DLD1 (cell line): Measurements from ENCODE around the gene PPP2R5C.

Experiments
- in situ Hi-C: cut with HindIII; loops from 2 replicates; pipeline ENCODE4 v1.10.0; 2017; ENCODE audit warnings: low sequenced_read_pairs

Gene PPP2R5C

GRCh38 chr14:101834800-101835547, 73.5 kb downstream of the PPP2R5C start:
- in situ Hi-C loops, result no loop called here

GRCh38 chr14:101835566-101835965, 74.1 kb downstream of the PPP2R5C start:
- in situ Hi-C loops, result no loop called here

GRCh38 chr14:101836135-101836534, 74.6 kb downstream of the PPP2R5C start:
- in situ Hi-C loops, result no loop called here

GRCh38 chr14:101838476-101838875, 77.0 kb downstream of the PPP2R5C start:
- in situ Hi-C loops, result no loop called here

DNA sequence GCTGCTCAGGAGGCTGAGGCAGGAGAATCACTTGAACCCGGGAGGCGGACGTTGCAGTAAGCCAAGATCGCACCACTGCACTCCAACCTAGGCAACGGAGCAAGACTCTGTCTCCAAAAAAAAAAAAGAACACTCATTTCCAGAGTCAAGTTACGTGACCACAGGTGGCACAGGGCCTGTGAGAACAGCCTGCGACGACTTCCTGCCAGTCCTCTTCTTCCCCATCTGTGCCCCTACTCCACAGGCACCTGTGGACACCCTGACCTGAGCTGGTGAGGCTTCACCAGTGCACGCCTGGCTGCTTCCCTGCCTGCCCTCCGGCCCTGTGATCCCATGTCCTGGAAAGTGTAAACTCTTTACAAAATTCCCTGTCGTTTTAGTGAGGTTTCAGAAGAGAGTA, 77.7 kb downstream of the PPP2R5C start:
- in situ Hi-C loops, result no loop called here

DNA sequence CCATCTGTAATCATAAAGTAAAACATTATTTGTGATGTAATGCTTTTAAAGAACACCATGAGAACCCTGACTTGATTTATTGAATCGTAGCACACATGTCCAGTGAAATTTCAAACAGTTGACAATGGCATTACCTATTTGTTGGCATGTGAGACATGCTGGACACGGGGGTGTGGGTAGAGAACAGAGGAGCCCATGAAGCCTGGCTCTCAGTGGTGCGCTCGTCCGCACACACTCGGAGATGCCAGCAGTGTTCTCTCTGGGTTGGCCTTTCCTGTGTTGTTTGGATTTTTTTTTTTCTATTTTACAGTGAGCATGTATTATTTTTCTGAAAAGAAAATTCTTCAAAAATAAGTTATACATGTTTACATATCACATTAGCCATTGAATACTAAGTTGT, 78.2 kb downstream of the PPP2R5C start:
- in situ Hi-C loops, result no loop called here

GRCh38 chr14:101840649-101841369, 79.3 kb downstream of the PPP2R5C start:
- in situ Hi-C loops, result no loop called here

DNA sequence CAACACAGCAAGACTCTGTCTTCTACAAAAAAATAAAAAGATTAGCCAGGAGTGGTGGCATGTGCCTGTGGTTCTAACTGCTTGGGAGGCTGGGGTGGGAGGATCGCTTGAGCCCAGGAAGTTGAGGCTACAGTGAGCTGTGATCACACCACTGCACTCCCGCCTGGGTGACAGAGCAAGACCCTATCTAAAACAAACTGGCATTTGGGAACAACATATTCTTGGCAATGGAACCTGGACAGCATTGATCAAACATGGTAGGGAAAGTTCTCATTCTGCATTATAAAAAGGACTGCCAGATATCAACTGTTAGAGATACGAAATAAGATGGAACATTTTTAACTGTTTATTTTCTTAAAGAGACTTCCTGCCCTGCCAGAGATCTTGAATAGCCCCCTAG, 81.5 kb downstream of the PPP2R5C start:
- in situ Hi-C loops, result no loop called here

GRCh38 chr14:101843665-101844064, 82.2 kb downstream of the PPP2R5C start:
- in situ Hi-C loops, result no loop called here

- in situ Hi-C loops, result no loop called here
These were observed 82.7 kb downstream of the PPP2R5C start for GRCh38 chr14:101844219-101844618.

DNA sequence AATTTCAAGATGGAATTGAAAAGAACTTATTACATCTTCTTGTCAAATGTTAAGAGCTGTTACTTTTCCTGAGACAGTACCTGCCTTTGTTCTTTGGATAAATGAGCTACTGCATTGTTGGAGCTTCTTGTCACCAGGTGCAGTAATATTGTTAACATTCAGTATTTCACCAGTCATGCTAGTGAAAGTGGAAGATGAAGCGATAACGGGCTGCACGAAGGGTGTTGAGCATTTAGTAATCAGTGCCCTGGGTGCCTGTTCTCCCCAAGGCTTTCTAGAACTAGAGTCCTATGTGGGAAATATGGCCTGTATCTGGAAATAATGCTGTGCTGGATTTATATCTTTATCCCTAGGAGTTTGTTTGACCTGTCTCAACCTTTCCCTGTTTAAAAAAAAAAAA, 83.2 kb downstream of the PPP2R5C start:
- in situ Hi-C loops, result no loop called here

DNA sequence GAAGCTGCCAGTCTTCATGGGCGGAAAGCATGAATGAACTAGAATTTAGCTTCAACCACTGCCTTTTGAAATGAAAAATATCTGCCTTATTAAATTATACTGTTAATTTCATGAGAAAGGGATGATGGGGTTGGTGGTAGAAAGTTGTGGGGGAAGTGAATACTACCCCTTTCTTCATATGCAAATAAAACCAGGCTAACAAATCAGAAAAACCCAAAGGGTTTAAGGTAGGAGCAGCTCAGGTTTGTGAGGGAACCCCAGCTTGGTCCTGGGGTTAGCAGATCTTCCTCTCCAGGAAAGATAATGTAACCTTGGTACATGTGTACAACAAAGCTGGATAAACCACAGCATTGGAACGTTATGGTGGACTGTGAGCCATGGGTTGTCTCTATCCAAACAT, 84.0 kb downstream of the PPP2R5C start:
- in situ Hi-C loops, result no loop called here

GRCh38 chr14:101845896-101846295, 84.4 kb downstream of the PPP2R5C start:
- in situ Hi-C loops, result no loop called here

DNA sequence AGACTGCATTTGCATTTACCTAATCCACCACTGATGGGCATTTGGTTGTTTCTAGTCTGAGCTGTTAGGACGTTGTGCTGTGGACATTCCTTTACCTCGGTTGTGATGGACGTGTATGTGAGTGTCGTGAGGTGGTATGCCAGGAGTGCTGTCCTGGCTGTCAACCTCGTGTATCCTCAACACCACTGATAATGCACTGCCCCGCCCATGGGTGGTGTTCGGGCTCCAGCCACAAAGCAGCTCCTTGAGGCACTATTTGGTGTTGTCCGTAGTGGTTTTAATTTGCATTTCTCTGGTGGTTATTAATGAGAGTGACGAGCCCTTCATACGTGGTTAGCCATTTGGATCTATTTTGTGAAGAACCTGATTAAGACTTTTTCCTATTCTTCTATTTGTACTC, 87.6 kb downstream of the PPP2R5C start:
- in situ Hi-C loops, result no loop called here

DNA sequence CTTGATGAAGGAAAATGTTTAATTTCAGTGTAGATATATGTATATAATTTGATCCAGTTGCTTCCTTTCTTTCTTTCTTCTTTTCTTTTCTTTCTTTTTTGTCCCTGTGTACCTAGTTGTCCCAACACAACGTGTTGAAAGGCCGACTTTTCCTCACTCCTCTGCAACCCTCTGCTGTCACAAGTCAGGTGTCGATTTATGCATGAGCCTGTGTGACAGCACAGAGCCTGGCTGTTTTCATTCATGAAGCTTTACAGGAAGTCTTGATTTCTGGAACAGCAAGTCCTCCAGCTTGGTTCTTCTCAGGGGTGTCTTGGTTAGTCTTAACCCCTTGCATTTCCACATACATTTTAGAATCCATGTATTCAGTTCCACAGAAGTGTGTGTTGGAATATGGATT, 88.1 kb downstream of the PPP2R5C start:
- in situ Hi-C loops, result no loop called here

DNA sequence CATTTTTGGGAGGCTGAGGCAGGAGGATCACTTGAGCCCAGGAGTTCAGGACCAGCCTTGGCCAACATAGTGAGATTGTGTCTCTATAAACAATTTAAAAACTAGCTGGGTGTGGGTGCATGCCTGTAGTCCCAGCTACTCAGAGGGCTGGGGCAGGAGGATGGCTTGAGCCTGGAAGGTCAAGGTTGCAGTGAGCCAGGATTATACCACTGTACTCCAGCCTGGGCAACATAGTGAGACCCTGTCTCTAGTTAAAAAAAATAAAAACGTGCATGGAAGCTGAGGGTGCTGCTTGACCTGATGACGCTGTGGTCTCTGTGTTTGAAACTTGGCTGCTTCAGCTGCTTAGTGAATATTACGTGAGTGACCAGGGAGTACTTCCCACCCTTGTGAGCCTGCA, 89.7 kb downstream of the PPP2R5C start:
- in situ Hi-C loops, result no loop called here

DNA sequence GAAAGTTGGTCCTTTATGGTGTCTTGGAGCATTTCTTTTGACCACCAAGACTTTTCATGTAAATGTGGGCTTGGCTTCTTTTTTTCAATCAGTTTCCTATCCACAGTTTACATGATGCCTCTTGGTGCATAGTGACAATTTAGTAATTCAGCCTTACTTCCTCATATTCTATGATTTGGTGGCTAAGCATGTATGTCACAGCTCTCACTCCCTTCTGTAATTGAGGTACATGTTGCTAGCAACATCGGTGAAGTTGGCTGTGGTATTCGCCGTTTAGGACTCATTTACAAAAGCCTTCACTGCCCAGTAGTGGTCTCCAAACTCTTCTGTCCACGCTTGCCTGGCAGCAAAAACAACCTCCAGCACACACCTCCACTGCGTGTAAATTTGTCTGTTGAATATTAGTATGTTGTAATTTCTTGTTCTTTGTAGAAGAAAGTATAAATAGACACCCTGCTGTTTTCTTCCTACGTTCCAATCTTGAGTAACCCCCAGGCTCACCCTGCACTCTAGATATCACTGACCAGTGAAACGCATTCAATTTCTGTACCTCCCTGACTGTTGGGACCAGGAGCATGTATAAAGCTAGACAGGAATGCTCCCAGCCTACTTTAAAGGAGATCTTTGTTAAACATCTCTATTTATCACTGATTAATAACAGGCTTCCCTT, 90.4 kb downstream of the PPP2R5C start:
- in situ Hi-C loops, result no loop called here

- in situ Hi-C loops, result no loop called here
These were observed 91.3 kb downstream of the PPP2R5C start for GRCh38 chr14:101852785-101853184.

- in situ Hi-C loops, result no loop called here
These were observed 92.0 kb downstream of the PPP2R5C start for GRCh38 chr14:101853455-101854018.

DNA sequence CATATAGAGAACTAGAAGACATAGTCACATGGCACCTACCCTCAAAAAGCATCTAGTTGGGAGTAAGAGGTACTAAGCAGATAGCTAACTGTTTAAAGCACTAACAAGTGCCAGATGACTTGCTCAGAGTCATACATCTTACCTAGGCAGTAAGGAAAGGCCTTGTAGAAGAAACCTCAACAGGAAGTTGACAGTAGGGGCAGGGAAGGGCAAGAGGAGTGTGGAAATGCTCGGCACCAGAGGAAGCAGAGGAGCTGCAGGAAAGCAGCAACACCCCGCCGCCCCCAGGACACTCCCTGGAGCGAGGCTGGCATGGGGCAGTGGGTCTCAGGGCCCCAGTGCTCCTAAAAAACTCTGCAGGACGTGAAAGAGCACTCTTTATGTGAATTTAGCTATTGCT, 92.9 kb downstream of the PPP2R5C start:
- in situ Hi-C loops, result no loop called here

- in situ Hi-C loops, result no loop called here
These were observed 94.4 kb downstream of the PPP2R5C start for GRCh38 chr14:101855958-101856357.

- in situ Hi-C loops, result no loop called here
These were observed 95.0 kb downstream of the PPP2R5C start for GRCh38 chr14:101856536-101856935.
